ENCODE results near the gene SLC15A3. TPM values are rescaled to one million over a fixed set of nuclear protein-coding genes. Genes with fewer than 3 reads are reported as not detected.
A peak's percentile ranks its signal among the peaks of the same experiment; 100 is the strongest.
"Not testable (repeated sequence)": the region's sequence is repeated elsewhere in the genome, so short reads cannot be mapped to it uniquely, and the experiment has no call there.

The SLC15A3 gene
- total RNA-seq, 1 donor, result 77.6 TPM

DNA sequence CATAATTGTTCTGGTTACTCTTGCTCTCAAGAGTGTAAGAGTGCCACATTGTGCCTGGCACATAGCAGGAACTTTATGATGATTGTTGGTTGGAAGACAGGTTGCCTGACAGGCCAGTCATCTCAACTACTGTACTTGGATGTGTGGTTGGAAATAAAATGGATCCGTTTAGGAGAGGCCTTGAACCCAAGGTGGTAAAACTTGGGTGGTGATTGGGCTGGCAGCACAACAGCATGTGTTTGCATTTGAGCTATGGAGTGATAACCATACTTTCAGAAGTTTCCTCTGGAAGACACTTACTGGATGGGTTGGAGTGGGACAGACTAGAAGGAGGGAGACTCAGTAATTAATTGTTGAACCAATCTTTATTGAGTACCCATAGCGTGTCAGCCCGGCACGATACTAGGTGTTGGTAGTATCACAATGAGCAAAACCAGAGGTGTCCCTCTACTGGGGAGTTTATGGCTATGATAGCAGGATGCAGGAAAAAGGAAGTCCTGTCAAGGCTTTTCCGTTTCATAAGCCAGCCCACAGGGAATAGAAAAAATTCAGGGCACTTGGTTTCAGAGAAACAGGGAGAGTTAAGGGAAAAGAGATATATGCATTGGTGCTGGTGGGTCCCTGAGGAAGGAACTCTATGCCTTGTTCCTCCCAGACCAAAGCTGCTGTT, 41.1 kb downstream of the SLC15A3 start:
- Histone ChIP-seq H3K4me3 (ENCODE audit: low read length) (no peak overlapping the region), H3K4me1 (ENCODE audit: insufficient read depth, low read length) (peaks cover 73% of the 10 kb centered on the region), H3K9me3 (ENCODE audit: low read depth, low read length) (no peaks in the 10 kb centered on the region), H3K27me3 (ENCODE audit: insufficient read depth, low read length) (no peaks in the 10 kb centered on the region)

GRCh38 chr11:60910281-60910687, 41.7 kb downstream of the SLC15A3 start:
- Histone ChIP-seq H3K4me1 (ENCODE audit: insufficient read depth, low read length) (peaks cover 73% of the 10 kb centered on the region), H3K4me3 (ENCODE audit: low read length) (no peak overlapping the region), H3K27me3 (ENCODE audit: insufficient read depth, low read length) (no peaks in the 10 kb centered on the region), H3K9me3 (ENCODE audit: low read depth, low read length) (no peaks in the 10 kb centered on the region)

DNA sequence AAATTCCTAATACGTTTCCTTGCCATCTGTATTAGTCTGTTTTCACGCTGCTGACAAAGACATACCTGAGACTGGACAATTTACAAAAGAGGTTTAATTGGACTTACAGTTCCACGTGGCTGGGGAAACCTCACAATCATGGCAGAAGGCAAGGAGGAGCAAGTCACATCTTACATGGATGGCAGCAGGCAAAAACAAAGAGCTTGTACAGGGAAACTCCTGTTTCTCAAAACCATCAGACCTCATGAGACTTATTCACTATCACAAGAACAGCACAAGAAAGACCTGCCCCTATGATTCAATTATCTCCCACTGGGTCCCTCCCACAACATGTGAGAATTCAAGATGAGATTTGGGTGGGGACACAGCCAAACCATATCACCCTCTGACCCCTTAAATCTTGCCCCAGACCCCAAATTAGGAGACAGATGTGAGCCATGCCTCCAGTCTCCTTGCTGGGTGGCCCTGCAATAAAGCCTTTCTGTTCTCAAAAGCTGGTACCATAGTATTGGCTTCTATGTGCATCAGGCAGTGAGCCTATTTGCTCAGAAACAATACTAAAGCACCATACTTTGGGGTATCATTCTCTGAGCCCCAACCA, 42.2 kb downstream of the SLC15A3 start:
- not testable (repeated sequence) for H3K9me3 ChIP-seq (ENCODE audit: low read depth, low read length); H3K27me3 ChIP-seq (ENCODE audit: insufficient read depth, low read length); H3K4me3 ChIP-seq (ENCODE audit: low read length)
- H3K4me1 ChIP-seq (ENCODE audit: insufficient read depth, low read length), result peaks cover 73% of the 10 kb centered on the region

GRCh38 chr11:60908803-60909202, 43.2 kb downstream of the SLC15A3 start:
- peaks cover 73% of the 10 kb centered on the region for H3K4me1 ChIP-seq (ENCODE audit: insufficient read depth, low read length)
- H3K4me3 ChIP-seq (ENCODE audit: low read length), result no peak overlapping the region
- no peaks in the 10 kb centered on the region for H3K27me3 ChIP-seq (ENCODE audit: insufficient read depth, low read length)
- no peaks in the 10 kb centered on the region for H3K9me3 ChIP-seq (ENCODE audit: low read depth, low read length)

DNA sequence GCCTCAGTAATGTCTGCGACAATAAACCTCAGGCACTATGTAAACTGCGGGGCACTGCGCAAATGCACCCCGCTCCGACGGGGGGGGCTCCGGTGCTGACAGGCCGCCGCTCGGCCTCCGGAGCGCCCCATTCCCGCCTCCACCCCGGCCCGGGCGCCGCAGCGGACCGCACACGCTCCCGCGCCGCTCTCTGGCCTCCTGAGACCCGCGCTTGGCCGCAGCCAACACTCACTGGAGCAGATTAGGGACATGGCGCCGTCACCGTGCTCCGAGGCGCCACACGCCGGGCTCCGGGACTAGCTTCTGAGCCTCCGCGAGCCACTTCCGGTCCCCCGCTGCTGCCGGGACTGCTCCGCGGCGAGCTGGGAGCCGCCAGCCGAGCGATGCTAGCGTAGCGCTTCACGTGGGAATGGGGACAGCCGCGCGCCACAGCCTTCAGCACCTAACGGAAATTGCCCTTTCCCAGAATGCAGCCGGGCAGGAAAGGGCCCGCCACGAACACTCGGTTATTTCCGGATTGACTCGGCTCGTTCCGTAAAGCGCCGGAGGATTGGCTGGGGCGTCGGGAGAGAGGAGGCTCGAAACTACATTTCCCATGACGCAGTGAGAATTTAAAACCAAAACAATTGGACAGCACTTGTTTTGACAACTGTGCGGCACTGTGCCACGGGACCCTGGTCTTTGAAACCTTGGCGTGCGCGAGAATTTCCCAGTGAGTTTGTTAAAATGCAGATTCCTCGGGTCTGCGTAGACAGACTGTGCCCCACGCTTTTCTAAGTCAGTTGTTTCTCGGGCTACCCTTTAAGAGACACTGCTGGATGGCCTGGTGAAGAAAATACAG, 45.6 kb downstream of the SLC15A3 start, which contains the start of gene PRPF19:
Gene PRPF19 (minus strand): TSS at position 454 of the 841 bp plus-strand sequence. CDS start 203 bp downstream, at position 251.
- Histone ChIP-seq H3K27me3 (ENCODE audit: insufficient read depth, low read length) (no peaks in the 10 kb centered on the region), H3K4me1 (ENCODE audit: insufficient read depth, low read length) (peaks cover 51% of the 10 kb centered on the region), H3K9me3 (ENCODE audit: low read depth, low read length) (no peaks in the 10 kb centered on the region), H3K4me3 (ENCODE audit: low read length) (peak within 1 kb of the TSS; percentile 77)

GRCh38 chr11:60905551-60906113, 46.3 kb downstream of the SLC15A3 start:
- Histone ChIP-seq H3K27me3 (ENCODE audit: insufficient read depth, low read length) (no peaks in the 10 kb centered on the region), H3K4me3 (ENCODE audit: low read length) (peak overlapping the region; percentile 77), H3K9me3 (ENCODE audit: low read depth, low read length) (no peaks in the 10 kb centered on the region), H3K4me1 (ENCODE audit: insufficient read depth, low read length) (peaks cover 44% of the 10 kb centered on the region)

- Histone ChIP-seq H3K4me1 (ENCODE audit: insufficient read depth, low read length) (peaks cover 38% of the 10 kb centered on the region), H3K27me3 (ENCODE audit: insufficient read depth, low read length) (no peaks in the 10 kb centered on the region), H3K9me3 (ENCODE audit: low read depth, low read length) (no peaks in the 10 kb centered on the region), H3K4me3 (ENCODE audit: low read length) (no peak overlapping the region)
Measured at GRCh38 chr11:60905047-60905446, 46.9 kb downstream of the SLC15A3 start.

DNA sequence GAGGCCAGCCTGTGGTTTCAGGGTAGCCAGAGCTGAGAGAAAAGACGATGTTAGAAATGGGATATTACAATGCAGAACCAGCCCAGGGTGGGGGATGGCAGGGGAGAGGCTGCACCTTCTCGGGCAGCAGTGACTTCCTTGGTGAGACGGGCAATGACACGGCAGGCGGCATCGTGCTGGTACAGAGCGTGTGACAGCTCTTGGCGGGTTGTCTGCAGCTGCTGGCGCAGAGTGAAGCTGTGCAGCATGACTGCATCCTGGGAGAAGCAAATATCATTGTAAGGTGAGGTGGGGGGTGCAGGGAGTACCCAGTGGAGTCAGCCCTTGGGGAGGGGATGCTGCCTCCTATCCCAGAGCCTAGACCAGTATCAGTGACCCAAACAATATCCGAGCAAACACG, 49.4 kb downstream of the SLC15A3 start:
- Histone ChIP-seq H3K4me3 (ENCODE audit: low read length) (no peak overlapping the region), H3K9me3 (ENCODE audit: low read depth, low read length) (no peaks in the 10 kb centered on the region), H3K4me1 (ENCODE audit: insufficient read depth, low read length) (peaks cover 28% of the 10 kb centered on the region), H3K27me3 (ENCODE audit: insufficient read depth, low read length) (no peaks in the 10 kb centered on the region)

DNA sequence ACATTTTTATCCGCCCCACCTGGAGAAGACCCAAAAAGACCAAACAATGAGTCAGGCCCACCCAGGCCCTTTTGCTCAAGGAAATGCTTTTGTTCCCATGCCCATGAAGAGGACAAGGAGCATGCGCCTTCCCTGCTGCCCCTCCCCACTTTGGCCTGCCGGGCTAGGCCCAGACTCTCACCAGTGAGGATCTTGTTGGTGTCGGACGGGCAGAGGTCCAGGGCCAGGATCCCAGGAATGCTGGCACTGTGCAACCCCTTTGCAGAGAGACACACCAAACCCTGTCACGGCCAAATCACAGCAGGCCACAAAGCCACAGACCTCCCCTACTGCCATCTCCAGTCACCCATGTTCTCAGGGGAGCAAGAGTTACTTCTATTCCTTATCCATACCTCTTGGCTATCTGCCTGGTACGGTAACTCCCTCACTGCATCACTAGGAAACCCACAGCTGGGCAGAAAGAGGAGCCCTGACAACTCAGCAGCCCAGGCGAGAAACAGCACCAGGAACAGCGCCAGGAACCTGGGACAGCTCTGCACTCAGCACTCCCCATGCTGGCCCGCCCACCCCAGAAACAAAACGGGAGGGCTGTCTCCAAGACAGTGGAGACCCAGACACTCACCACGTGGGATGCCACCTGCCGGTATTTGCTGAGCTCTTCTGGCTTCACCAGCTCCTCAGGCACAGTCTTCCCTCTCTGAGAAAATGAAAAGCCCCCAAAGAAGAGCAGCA, 51.1 kb downstream of the SLC15A3 start:
- Histone ChIP-seq H3K9me3 (ENCODE audit: low read depth, low read length) (no peaks in the 10 kb centered on the region), H3K27me3 (ENCODE audit: insufficient read depth, low read length) (no peaks in the 10 kb centered on the region), H3K4me3 (ENCODE audit: low read length) (no peak overlapping the region), H3K4me1 (ENCODE audit: insufficient read depth, low read length) (peaks cover 17% of the 10 kb centered on the region)

GRCh38 chr11:60899977-60900376, 52.0 kb downstream of the SLC15A3 start:
- Histone ChIP-seq H3K27me3 (ENCODE audit: insufficient read depth, low read length) (no peaks in the 10 kb centered on the region), H3K4me3 (ENCODE audit: low read length) (no peak overlapping the region), H3K4me1 (ENCODE audit: insufficient read depth, low read length) (peaks cover 9% of the 10 kb centered on the region), H3K9me3 (ENCODE audit: low read depth, low read length) (no peaks in the 10 kb centered on the region)

DNA sequence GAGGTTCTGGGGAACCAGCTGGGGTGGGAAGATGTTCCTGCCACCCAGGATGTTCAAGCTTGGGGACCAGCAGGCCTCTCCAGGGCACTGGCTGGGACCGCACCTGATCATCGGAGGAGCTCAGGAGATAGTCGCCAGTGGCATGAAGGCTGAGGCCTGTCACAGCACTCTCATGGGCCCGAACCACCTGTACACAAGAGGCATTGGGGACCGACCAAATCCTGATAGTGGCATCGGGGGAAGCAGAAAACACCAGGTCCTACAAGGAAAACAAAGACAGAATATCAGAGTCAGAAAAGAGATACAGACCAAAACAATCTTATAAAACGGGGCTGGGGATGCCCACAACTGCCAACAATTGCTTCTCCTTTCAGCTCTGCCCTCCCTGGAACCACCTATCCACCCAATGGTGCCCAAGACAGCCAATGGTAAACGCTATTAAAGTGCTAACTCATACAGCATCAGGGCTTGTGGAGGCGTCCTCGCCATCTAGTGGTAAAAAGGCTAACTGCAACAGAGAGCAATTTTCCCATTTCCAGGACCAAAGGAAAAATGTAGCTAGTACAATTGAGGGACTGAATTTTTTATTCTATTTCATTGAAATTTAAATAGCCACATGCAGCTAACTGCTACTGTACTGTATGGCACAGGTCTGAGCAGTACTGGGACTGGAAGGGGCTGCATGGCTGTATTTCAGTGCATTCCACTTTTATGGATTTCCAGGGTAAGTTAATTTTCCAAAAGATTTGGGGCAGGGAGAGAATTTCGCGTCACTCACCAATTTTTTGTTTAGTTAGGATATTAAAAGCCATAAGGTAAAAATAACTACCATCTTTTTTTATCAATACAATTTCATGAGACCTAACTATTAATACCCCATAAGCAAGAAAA, 52.7 kb downstream of the SLC15A3 start:
- Histone ChIP-seq H3K27me3 (ENCODE audit: insufficient read depth, low read length) (no peaks in the 10 kb centered on the region), H3K4me3 (ENCODE audit: low read length) (no peak overlapping the region), H3K9me3 (ENCODE audit: low read depth, low read length) (no peaks in the 10 kb centered on the region), H3K4me1 (ENCODE audit: insufficient read depth, low read length) (peaks cover 2% of the 10 kb centered on the region)

DNA sequence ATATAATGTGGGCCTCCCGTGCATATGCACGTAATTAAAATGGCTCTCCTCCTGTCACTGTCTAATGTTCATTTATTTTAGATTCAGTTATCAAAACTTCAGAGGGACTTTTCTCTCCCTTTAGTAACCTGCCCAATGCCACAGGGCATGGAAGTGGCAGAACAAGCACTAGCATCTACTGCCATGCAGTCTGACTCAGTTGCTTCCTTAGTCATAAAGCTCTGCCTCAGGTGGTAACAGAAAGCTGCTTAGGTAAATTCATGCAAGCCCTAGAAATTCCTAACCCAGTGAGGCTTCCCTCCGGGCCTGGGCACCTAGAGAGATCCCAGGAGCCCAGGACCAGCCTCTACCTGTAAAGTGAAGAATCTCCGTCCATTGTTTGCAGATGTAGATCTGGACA, 54.5 kb downstream of the SLC15A3 start:
- H3K4me1 ChIP-seq (ENCODE audit: insufficient read depth, low read length), result no peaks in the 10 kb centered on the region
- H3K9me3 ChIP-seq (ENCODE audit: low read depth, low read length), result no peaks in the 10 kb centered on the region
- H3K4me3 ChIP-seq (ENCODE audit: low read length), result no peak overlapping the region
- no peaks in the 10 kb centered on the region for H3K27me3 ChIP-seq (ENCODE audit: insufficient read depth, low read length)

DNA sequence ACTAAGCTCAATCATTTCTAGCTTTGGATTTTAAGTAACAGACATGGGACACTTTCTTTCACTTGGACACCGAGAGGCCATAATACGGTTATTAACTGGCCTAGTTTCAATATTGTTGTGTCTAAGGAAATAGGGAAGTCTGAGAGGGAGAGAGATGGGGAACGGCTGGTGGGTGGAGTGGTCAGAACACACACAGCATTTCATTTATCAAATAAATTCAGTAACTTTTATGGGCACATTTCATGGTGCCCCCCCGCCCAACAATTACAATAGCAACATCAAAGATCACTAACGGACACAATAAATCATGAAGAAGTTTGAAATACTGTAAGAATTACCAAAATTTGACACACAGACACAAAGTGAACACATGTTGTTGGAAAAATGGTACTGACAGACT, 56.3 kb downstream of the SLC15A3 start:
- Histone ChIP-seq H3K27me3 (ENCODE audit: insufficient read depth, low read length) (no peaks in the 10 kb centered on the region), H3K4me1 (ENCODE audit: insufficient read depth, low read length) (peaks cover under 1% of the 10 kb centered on the region), H3K4me3 (ENCODE audit: low read length) (no peak overlapping the region), H3K9me3 (ENCODE audit: low read depth, low read length) (no peaks in the 10 kb centered on the region)
